GM19238 (cell line): ENCODE measurements around the gene TRAPPC6A.

Experiments
- DNase-seq: peaks from one replicate; pipeline ENCODE4 v3.0.0; 2011; ENCODE audit warnings: low spot score; ENCODE audit not compliant: insufficient read length

The TRAPPC6A gene

DNA sequence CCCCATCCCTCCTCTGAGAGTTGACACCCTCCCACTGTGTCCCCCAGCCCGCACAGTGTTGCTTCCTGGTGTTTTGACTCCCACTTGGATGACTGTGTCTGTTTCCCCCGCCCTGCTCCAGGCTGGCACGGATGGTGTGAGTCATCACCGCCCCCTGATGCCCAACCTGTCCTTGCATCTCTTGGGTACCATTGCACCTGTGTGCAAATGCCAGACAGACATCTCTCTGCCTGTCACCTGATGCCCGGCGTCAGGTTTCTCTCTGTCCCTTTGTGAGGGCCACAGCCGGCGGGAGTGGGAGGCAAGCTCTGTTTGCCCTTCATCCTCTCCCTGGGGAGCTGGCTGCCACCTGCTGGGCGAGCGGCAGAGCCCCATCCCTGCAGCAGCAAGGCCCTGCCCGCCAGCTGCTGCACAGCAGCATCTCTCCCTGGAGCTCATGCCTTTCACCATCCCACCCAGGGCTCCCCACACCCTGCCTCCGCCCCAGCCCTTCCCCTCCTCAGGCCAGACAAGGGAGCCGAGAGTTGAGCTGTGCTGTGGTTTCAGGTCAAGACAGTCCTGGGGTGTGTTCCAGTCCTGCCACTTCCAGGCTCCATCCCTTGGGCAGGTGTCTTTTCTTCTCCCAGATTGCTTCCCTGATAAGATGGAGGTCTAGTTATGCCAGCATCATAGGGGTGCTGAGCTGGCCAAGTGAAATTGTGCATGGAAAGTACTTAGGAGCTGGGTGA lies 47.0 kb downstream of the TRAPPC6A start:
- no peak for DNase-seq

DNA sequence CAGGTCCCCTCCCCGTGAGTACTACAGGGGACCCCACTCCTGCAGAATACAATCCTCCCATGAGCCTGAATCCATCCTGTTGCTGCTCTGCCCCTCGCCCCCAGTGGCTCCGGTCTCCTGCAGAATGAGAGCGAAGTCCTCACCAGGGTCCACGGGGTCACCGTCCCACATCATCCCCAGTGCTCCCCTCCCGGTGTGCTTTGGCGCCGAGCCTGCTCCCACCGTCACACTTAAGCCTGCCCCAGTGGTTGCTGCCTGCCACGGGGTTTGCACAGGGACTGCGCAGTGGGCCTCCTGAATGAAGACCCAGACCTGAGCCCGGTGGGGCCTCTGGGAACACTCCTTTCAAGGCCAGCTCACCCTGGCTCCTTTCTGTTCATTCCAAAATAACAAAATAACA lies 47.8 kb downstream of the TRAPPC6A start:
- no peak for DNase-seq

DNA sequence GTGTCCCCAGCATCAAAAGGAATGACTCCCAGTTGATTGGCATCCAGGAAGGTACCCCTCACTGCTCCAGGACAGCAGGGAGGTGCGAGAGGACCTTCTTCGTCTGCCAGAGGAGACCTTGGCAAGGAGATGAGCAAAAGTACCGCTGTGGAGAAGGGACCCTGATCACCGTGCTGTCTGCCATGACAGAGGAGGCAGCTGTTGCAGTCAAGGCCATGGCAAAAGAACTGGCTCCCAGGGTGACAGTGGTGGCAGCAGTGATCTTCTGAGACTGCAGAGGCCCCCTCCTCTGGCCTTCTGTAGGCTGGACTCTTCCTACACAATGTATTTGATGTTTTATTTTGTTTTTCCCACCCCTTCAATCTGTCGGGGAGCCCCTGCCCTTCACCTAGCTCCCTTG lies 49.2 kb downstream of the TRAPPC6A start:
- no peak for DNase-seq

DNA sequence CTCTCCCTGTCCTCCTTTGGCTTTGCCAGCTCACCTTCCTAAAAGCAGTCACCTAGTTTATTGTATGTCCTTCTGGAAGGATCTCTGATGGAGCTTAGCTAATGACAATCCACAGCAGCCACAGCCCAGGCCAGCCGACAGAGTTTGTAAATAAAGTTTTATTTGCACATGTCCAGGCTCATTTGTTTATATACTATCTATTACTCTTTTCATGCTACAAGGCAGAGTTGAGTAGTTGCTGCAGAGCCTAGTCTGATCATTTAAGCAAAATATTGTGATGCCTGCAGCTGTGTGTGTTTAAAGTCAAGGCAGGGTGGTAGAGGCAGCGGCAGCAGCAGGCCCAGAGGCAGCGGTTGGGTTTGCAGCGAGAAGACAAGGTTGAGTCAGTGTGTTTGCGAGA lies 49.9 kb downstream of the TRAPPC6A start:
- no peak for DNase-seq

DNA sequence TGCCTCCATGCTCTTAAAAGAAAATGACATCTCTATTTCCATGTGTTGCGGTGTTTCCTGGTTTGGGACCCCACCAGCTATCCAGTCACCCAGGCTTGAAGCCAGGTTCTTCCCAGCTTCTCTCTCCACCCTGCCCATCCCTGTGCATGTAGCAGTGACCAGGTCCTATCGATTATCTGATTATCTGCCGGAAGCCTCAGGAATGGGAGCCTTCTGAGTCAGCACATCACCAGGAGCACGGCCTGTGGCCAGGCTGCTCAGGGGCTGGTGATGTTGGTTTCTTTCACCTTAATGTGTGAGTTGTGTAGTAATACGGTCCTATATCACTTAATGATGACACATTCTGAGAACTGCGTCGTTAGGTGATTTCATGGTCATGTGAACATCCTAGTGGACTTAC lies 51.4 kb downstream of the TRAPPC6A start:
- no peak for DNase-seq

DNA sequence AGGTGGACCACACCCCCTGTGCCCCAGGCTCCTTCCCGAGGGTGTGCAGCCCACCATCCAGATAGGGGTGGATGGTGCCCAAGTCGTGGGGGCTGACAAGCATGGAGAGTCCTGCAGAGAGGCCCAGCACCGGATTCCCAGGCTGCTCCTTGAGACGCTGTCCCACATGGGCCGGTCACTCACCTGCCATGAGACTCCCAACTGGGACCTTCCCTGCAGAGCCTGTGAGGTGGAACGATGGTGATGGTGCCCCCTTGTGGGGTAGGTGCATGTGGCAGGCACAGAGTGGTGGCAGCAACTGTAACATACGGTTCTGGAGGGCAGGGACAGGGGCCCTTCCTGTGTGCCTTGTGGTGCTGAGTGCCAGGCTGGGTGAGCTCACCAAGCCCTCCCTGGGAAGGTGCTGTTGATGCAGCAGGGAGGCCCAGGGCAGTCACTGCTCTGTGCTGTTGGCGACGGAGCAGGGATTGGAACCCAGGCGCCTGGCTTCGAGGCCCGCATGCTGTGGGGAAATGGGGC lies 52.0 kb downstream of the TRAPPC6A start:
- DNase-seq, result peak; percentile 46

DNA sequence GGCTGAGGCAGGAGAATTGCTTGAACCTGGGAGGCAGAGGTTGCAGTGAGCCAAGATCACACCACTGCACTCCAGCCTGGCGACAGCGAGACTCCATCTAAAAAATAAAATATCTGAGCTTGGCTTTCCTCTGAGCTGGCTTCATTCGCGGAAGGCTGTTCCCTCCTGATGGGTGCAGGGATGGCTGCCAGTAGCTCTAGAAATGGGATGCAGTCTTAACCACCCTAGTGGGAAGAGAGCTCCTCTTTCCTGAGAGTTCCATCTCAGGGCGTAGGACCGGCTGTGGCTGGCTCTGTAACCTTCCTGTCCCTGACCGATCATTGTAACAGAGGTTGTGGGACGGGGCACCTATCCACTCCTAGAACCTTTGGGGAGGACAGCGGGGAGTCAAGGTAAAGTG lies 52.7 kb downstream of the TRAPPC6A start:
- DNase-seq, result no peak

DNA sequence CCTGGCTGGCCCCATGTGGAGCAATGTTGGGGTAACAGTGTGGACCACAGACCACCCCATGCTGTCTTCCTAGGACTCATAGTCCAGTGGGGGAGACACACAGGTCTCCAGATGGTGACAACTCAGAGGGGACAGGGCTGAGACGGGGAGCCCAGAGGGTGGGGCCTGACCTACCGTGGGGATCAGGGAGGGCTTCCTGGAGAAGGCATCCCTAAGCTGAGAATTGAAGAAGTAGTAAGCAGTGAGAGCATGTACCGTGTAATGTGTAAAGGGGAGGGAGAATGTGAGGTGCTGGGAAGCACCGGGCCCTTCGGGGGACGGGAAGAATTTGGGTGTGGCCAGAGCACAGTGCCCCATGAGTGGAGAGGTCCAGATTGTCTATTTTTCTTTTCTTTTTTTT lies 54.0 kb downstream of the TRAPPC6A start:
- DNase-seq, result no peak

DNA sequence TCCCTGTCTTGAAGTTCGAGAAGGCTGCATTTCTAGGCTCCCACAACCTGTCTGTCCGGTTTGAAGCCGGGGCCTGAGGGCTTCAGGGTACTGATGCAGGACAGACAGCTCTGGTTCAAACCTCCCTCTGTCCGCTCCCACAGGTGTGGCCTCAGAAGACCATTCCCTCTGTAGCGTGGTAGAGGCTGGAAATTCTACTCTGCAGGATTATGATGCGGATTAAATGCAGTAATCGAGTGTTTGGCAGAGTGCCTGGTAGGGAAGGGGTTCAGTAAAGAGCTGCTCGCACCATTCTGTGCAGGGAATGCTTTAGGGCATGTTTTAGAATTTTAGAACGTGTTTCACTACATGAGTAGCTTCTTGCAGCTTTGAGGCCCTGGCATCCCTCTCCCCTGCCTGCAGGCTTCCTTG lies 54.6 kb downstream of the TRAPPC6A start:
- no peak for DNase-seq

DNA sequence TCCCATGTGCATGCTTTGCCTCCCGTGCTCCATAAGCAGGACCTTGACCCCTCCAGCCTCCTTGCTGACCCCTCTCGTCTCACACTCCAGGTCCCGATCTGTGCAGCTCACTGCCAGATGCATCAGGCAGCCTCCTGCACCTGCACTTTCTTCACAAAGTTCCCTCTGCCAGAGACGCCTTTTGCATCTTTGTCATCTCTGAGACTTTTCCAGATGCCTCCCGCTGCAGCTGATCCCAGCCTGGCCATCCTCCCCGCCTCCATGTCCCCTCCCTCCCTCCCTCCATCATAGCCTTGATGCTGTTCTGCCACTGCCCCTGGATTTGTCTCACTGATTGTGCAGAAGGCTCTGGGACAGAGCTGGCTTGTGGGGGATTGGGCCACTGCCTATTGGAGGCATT lies 55.2 kb downstream of the TRAPPC6A start:
- no peak for DNase-seq

DNA sequence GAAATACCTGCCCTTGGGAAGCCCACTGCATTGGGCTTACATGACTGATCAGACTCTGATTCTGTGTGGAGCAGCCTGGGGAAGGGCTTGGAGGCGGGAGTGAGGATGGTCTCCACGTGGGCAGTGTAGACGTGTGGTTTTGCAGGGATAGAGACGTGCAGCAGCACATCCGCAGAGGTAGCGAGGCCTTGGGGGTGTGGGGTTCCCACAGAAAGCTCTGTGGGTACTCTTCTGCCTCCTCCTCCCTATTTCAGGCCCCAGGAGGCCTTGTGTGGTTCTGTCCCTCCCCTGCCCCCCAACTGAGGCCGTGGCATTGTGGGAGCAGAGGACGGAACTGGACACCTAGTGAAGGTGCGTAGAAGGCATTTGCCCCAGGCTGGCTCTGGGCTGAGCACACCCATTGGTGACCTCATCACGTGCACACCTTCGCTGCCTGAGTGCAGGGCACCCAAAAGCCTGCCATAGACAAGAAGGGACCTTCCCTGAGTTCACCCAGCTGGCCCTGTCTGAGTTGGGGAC lies 56.2 kb downstream of the TRAPPC6A start:
- no peak for DNase-seq

DNA sequence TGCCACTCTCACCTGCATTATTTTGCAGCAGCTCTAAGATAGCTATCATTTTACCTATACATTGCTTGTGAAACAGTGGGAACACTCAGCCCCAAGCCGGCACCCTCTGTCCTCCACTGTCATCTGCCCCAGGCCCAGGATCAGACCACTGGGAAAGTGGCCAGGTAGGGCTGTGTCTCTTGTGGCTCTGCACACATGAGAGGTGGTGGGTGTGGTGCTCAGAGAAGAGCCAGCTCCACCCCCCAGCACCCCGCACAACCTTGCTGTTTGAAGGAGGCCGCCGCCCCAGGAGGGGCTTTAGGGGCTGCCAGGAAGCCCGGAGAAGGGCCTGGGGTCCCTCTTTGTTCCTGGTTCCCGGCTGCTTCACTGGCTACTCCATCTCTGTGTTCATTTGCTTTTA lies 58.5 kb downstream of the TRAPPC6A start:
- no peak for DNase-seq

DNA sequence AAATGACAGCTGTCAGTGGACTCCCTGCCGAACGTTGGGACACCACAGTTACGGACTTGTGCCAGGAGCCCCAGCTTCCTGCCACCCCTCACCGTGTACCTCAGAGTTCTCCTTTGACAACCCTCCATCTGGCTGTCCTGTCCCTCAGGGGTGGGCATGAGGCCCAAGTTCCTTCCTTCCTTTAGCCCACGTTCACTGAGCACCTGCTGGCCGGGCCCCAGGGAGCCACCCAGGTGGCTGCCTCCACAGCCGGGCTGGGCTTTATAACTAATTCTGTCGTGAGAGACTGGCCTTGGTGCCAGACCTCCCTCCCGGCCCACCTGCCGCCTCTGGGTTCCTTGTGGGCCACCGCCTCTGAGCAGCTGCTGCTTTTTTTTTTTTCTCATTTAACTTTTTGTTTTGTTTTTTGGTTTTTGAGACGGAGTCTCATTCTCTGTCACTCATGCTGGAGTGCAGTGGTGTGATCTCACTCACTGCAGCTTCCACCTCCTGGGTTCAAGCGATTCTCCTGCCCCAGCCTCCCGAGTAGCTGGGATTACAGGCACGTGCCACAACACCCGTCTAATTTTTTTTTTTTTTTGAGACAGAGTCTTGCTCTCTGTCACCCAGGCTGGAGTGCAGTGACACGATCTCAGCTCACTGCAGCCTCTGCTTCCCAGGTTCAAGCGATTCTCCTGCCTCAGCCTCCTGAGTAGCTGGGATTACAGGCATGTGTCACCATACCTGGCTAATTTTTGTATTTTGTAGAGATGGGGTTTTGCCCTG lies 59.3 kb downstream of the TRAPPC6A start:
- DNase-seq, result peak; percentile 54

DNA sequence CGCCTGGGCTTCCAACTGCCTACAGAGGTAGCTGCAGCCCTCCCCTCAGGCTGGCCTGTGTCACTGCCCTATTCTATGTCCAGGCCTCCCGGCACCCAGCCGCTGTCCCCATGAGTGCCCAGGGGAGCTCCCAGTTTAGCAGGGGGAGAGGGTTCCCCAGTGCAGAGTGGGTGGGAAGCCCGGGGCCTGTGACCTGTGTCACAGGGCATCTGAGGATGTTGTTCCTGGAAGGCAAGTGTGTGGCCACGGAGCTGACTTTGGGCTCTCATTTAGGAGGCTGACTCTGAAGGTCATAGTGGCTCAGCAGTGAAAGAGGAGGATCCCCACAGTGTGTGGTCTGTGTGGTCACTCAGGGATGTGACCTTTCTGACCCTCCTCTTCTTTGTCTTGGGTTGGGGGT lies 59.9 kb downstream of the TRAPPC6A start:
- DNase-seq, result no peak

DNA sequence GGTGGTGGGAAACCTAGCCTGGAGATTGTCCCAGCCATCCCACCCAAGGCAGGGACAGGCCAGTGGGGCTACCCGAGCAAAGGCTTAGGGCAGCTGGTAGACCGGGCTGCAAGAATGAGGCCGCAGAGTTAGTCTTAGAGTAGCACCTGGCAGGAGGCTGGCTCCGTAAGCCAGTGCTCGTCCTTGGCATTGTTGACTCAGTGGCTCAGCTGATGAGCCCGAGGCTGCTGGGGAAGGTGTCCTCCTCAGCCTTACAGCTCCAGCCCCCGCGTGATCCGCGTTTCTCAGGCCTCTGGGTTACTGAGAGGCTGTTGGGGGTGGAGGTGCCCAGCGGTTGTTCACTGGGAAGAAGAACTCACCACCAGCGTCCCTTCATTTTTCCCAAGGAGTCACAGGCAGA lies 60.4 kb downstream of the TRAPPC6A start:
- no peak for DNase-seq

DNA sequence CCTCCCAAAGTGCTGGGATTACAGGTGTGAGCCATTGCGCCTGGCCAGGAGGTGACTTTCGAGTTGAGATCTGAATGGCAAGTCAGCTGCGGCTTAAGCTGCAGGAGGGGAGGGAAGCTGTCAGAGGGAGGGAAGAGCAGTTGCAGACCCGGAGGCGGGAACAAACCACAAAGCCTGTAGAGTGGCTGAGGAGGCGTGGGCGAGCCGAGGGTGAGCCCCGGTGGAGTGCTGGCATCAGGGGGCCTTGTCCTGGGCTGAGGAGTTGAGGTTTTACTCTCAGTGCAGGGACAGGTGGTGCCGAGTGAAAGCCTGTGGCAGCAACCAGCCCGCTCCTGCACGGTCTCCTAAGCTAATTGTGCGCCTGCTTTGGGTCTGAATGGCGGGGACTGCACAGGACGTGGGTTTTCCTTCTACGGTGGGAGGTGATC lies 60.9 kb downstream of the TRAPPC6A start:
- DNase-seq, result peak; percentile 60

DNA sequence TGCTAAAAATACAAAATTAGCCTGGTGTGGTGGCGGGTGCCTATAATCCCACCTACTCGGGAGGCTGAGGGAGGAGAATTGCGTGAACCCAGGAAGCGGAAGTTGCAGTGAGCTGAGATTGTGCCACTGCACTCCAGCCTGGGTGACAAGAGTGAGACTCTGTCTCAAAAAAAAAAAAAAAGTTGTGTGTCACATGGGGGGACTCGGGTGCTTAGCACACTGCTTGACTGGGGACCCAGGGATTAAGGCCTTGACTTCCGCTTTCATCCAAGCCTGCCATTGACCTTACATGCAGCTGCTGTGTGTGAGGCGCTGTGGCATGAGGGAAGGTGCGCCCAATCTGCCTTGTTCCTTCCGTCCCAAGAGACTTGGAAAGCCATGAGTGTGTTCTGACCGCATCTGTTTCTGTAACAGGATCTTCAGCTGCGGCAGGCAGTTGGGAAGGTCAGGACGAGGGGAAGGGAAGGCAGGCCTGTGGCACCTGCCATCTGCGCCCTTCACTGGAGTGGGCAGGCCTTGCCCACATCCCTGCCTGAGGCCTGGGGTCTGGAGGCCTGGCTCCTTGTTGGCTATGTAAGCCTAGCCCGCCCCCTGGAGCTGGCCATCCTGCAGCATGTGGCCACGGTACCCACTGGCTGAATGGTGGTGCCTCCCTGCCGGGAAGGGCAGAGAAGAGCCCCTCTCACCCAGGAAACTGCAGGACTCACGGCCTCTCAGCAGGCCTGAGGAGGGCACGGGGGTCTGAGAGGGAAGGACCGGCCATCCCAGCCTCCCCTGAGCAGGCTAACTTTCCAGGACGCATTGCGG lies 62.0 kb downstream of the TRAPPC6A start:
- DNase-seq, result no peak

DNA sequence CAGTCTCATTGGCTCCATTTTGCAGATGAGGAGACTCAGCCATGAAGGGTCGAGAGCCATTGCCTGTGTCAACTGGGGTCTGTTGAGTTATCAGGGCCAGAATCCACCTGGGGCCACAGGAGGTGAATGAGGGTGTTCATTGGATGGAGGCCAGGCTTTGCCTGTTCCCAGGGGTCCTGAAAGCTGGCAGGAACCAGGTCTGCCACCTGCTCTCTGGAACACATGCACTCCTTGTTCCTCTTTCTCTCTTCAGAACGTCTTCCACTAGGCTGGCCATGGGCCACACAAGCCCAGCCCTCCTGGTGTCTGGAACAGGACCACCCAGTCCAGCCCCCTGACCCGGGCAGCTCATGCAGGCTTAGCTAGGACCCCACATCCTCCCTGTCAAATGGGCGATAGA lies 63.9 kb downstream of the TRAPPC6A start:
- no peak for DNase-seq

DNA sequence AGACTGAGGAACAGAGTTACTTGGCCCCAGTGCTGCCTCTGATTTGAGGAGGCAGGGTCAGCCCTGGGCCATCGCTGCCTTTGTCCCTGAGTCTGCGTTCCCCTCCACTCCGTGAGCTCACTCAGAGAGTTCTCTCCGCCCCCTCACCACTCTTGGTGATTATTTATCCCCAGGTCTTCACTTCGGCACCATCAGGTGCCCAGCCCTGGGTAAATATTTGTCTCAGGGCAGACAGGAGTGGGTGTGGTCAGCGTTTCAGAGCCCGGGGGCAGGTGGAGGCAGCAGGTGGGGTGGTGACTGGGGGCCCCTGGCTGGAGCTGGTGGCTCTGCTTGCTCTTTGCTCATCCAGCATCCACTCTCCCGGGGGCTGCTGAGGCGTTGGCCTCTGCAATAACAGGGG lies 64.4 kb downstream of the TRAPPC6A start:
- DNase-seq, result no peak
